NOMO-1 treated with DMSO at 0.1 percent for 48 hours (cell line): ENCODE results near the gene SAMD7.

Experiments used
- DNase-seq: peaks from one replicate; lab custom pipeline; 2025; ENCODE audit not compliant: unreplicated experiment; lab: John Stamatoyannopoulos, UW

SAMD7 gene

GRCh38 chr3:169907944-169908343 lies 3.4 kb upstream of the SAMD7 start:
- DNase-seq = no peak

GRCh38 chr3:169913323-169913722 lies 2.0 kb downstream of the SAMD7 start:
- no peak for DNase-seq

- DNase-seq = no peak
Observed at GRCh38 chr3:169914321-169914720, 2.9 kb downstream of the SAMD7 start.

GRCh38 chr3:169923189-169923588 lies 11.8 kb downstream of the SAMD7 start:
- no peak for DNase-seq

GRCh38 chr3:169923831-169924230 lies 12.5 kb downstream of the SAMD7 start:
- no peak for DNase-seq

GRCh38 chr3:169929830-169930519 lies 18.6 kb downstream of the SAMD7 start:
- DNase-seq = peak; percentile 53

- no peak for DNase-seq
Observed at GRCh38 chr3:169930843-169931242, 19.5 kb downstream of the SAMD7 start.

GRCh38 chr3:169931747-169932520 lies 20.6 kb downstream of the SAMD7 start:
- no peak for DNase-seq

- DNase-seq = no peak
Observed at GRCh38 chr3:169939320-169939719, 27.9 kb downstream of the SAMD7 start.

GRCh38 chr3:169939751-169940150 lies 28.4 kb downstream of the SAMD7 start:
- no peak for DNase-seq

- DNase-seq = peak; percentile 75
Observed at GRCh38 chr3:169940470-169941181, 29.3 kb downstream of the SAMD7 start.

- peak; percentile 97 for DNase-seq
Observed at GRCh38 chr3:169945313-169945712, 33.9 kb downstream of the SAMD7 start.

GRCh38 chr3:169946336-169946735 lies 35.0 kb downstream of the SAMD7 start:
- DNase-seq = no peak

- DNase-seq = no peak
Observed at GRCh38 chr3:169948559-169949448, 37.4 kb downstream of the SAMD7 start.

GRCh38 chr3:169952045-169952444 lies 40.7 kb downstream of the SAMD7 start:
- peak; percentile 73 for DNase-seq

- DNase-seq = no peak
Observed at GRCh38 chr3:169953462-169954141, 42.2 kb downstream of the SAMD7 start.

- DNase-seq = peak; percentile 99
Observed at GRCh38 chr3:169954142-169954756, 42.9 kb downstream of the SAMD7 start.

- no peak for DNase-seq
Observed at GRCh38 chr3:169955406-169955805, 44.0 kb downstream of the SAMD7 start.

- no peak for DNase-seq
Observed at GRCh38 chr3:169964176-169964575, 52.8 kb downstream of the SAMD7 start.
